Uterus (tissue), 4 donors: ENCODE data around the gene BMP2K. TPM values are rescaled to one million over a fixed set of nuclear protein-coding genes. Genes with fewer than 3 reads are reported as not detected.

ENCODE experiments used
- DNase-seq, 2 donors: peaks; one replicate each; pipeline ENCODE4 v3.0.0-alpha.2; 2019 to 2020
- H3K27ac ChIP-seq, 2 donors: fragments of 200-600 bp; sonication (generic); 1 replicate in 1 of 2; 2 replicates in 1 of 2; pipeline ENCODE4 v1.5.1; 2016 to 2018
- H3K27me3 ChIP-seq, 2 donors: fragments of 200-600 bp; sonication (generic); one replicate each; pipeline ENCODE4 v1.5.1; 2018 to 2019; ENCODE audit warnings: control low read depth in 1 of 2
- H3K36me3 ChIP-seq, 2 donors: fragments of 200-600 bp; sonication (generic); one replicate each; pipeline ENCODE4 v1.5.1; 2019; ENCODE audit warnings: control low read depth in 1 of 2
- H3K4me1 ChIP-seq, 2 donors: fragments of 200-600 bp; sonication (generic); one replicate each; pipeline ENCODE4 v1.5.1; 2018 to 2019; ENCODE audit warnings: control low read depth in 1 of 2
- H3K4me3 ChIP-seq, 2 donors: fragments of 200-600 bp; sonication (generic); 1 replicate in 1 of 2; 2 replicates in 1 of 2; pipeline ENCODE4 v1.5.1; 2018 to 2019; ENCODE audit warnings: mild to moderate bottlenecking in 1 of 2
- H3K9me3 ChIP-seq, 2 donors: fragments of 200-600 bp; sonication (generic); one replicate each; pipeline ENCODE4 v1.5.1; 2019; ENCODE audit warnings: control low read depth in 1 of 2
- POLR2A ChIP-seq, 2 donors: fragments of 450-650 bp; IDR thresholded peaks; one replicate each; pipeline ENCODE4 v1.6.1; 2016; ENCODE audit warnings: antibody characterized with exemption in 2 of 2, mild to moderate bottlenecking in 1 of 2, moderate library complexity in 1 of 2
- intact Hi-C: fragments of 100-400 bp; cut with DNase I; formaldehyde crosslinking; loops from one replicate; pipeline ENCODE4 v1.15.1; 2023; ENCODE audit warnings: low total_unique reads
- total RNA-seq, 4 donors: library from RNA; depleted of rRNA in 3 of 4; stranded (reverse); fragments of >200 nt in 3 of 4; gene quantifications; one replicate each; pipeline versions ENCODE4 v1.1.0 to v1.2.4, GENCODE V29; 2014 to 2023
- TF ChIP-seq, protein P1 (sequence below), 4 experiments: fragments of 200-600 bp in 2 of 4; fragments of 450-650 bp in 2 of 4; sonication (generic) in 2 of 4; IDR thresholded peaks; one replicate each; pipeline ENCODE4 v1.5.1; 2016 to 2019; ENCODE audit warnings: antibody characterized with exemption in 4 of 4, mild to moderate bottlenecking in 2 of 4, moderate library complexity in 1 of 4
- donor health status: DM: yes; HTN: yes; CAD: no.

BMP2K gene
- total RNA-seq, 4 donors from 2014 or later, result 14.7 to 67.3 (median 29.2) TPM

DNA sequence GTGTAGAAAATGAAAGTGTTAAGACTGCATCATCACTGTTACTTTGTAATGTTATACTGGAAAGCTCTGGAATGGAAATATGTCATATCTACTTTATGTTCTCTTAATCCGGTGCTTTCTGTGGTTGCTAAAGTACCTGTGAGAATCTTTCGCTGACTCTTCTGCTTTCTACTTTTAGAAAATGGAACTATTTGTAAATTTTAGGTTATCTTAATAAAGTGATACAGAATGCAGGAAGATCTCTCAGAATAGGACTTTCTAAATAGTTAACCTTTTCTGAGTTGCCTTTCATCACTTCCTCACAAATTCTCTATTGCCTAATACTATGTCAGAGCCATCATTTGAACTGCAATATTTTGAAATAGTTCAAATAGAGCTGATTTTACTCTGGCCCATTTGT is 69.3 kb downstream of the BMP2K start:
- Histone ChIP-seq H3K27ac (no peak overlapping the region), H3K36me3 (no peaks in the 10 kb centered on the region), H3K4me1 (no peaks in the 10 kb centered on the region), H3K4me3 (no peak overlapping the region), H3K27me3 (no peaks in the 10 kb centered on the region), H3K9me3 (no peaks in the 10 kb centered on the region)
- no peak for TF ChIP-seq POLR2A (IDR thresholded peaks at IDR 0.05)
- TF ChIP-seq, protein P1, sequence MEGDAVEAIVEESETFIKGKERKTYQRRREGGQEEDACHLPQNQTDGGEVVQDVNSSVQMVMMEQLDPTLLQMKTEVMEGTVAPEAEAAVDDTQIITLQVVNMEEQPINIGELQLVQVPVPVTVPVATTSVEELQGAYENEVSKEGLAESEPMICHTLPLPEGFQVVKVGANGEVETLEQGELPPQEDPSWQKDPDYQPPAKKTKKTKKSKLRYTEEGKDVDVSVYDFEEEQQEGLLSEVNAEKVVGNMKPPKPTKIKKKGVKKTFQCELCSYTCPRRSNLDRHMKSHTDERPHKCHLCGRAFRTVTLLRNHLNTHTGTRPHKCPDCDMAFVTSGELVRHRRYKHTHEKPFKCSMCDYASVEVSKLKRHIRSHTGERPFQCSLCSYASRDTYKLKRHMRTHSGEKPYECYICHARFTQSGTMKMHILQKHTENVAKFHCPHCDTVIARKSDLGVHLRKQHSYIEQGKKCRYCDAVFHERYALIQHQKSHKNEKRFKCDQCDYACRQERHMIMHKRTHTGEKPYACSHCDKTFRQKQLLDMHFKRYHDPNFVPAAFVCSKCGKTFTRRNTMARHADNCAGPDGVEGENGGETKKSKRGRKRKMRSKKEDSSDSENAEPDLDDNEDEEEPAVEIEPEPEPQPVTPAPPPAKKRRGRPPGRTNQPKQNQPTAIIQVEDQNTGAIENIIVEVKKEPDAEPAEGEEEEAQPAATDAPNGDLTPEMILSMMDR (IDR thresholded peaks at IDR 0.05), result no peak
- no peak for DNase-seq
- intact Hi-C loops, result no loop called here

DNA sequence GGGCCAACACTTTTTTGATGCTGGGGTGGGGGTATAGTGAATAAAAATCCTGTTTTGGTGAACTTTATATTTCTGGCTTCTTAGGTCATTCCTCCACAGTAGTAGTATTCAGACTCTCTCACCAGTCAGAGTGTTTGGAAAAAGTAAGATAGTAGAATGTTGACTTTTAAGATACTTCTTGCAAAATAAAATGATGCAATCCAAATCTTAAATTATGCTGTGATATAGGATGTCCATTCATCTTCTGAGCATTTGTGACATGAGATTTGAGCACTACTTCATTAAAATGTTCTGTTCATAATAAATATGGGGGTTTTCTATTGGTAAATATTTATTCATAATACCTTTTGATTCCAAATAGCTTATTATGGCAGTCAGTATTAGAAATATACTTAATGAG is 70.1 kb downstream of the BMP2K start:
- Histone ChIP-seq H3K4me3 (no peak overlapping the region), H3K9me3 (no peaks in the 10 kb centered on the region), H3K27me3 (no peaks in the 10 kb centered on the region), H3K4me1 (no peaks in the 10 kb centered on the region), H3K36me3 (no peaks in the 10 kb centered on the region), H3K27ac (no peak overlapping the region)
- no peak for TF ChIP-seq POLR2A (IDR thresholded peaks at IDR 0.05)
- TF ChIP-seq, protein P1 (IDR thresholded peaks at IDR 0.05), result no peak
- DNase-seq, result no peak
- intact Hi-C loops, result no loop called here

DNA sequence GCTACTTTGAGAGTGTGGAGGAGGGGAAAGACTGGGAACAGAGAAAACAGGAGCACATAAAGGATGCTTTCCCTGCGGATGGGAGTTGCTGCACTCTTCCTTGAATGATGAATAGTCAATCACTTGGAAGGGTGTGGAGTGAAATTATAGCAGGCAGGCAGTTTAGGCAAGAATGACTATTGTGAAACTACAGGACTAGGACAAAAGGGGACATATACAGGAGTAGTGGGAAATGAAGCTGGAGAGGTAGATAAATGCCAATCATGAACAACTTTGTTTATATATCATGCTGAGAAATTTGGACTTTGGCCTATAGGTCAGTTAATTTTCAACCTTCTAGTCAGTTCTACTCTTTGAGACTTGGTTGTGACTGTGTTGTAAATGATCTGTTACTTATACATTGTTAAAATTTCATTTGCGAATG is 86.2 kb downstream of the BMP2K start:
- intact Hi-C loops, result loop anchor here (10.0 kb wide), 1 partner anchor 228 kb away; no protein-coding TSS in a partner anchor
- H3K4me1 ChIP-seq, result no peaks in the 10 kb centered on the region
- H3K9me3 ChIP-seq, result no peaks in the 10 kb centered on the region
- TF ChIP-seq, protein P1 (IDR thresholded peaks at IDR 0.05), result no peak
- no peak for TF ChIP-seq POLR2A (IDR thresholded peaks at IDR 0.05)
- DNase-seq, result no peak
- H3K4me3 ChIP-seq, result no peak overlapping the region
- no peak overlapping the region for H3K27ac ChIP-seq
- no peaks in the 10 kb centered on the region for H3K27me3 ChIP-seq
- H3K36me3 ChIP-seq, result no peaks in the 10 kb centered on the region

DNA sequence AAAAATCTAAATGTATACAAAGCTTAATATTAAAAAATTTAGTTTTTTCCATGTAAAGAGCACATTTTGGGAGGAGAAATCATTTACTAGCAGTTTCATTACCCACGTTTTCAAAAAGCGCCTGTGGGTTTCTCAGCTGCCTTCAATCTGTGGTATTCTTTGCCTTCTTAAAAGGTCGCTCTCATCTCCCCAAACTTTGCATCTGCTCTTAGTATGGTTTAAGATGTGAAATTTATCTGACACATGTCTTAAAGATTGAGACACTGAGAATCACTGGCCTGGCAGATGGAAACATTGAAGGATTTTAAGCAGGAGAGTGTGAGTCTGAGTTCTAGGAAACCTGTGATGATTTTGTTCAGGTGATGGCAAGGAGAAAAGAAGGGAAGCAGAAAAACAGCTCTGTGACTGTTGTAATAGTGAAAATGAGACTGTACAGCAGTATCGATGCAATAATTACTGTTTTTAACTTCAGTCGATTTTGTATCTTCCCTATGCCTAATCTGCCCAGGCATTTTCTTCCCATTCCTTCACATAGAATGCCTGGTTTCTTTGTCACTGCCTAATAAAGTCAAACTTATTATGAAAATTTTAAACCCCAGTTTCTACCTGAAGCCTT is 87.2 kb downstream of the BMP2K start:
- Histone ChIP-seq H3K27ac (no peak overlapping the region), H3K4me3 (no peak overlapping the region), H3K9me3 (no peaks in the 10 kb centered on the region), H3K36me3 (no peaks in the 10 kb centered on the region), H3K4me1 (no peaks in the 10 kb centered on the region), H3K27me3 (no peaks in the 10 kb centered on the region)
- no peak for DNase-seq
- TF ChIP-seq POLR2A (IDR thresholded peaks at IDR 0.05), result no peak
- TF ChIP-seq, protein P1 (IDR thresholded peaks at IDR 0.05), result no peak
- intact Hi-C loops, result loop anchor here (10.0 kb wide), 1 partner anchor 229 kb away; no protein-coding TSS in a partner anchor

DNA sequence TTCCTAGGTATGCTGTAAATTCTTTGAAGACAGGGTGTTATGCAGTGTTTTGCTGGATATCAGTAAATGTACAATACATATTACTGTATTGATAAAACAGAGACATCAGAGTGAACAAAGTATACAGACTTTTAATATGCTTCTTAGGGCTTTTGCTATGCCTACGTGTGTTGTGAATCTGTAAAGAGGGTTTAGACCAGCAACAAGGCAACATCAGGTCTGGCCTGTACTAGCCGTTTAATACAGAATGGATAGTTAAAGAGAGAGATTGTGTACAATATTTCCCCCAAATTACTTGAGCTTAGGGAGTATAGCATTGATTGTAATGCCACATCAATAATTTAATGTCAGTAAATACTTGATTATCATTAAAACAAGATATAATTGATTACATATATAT is 87.8 kb downstream of the BMP2K start:
- no peak overlapping the region for H3K4me3 ChIP-seq
- DNase-seq, result no peak
- H3K36me3 ChIP-seq, result no peaks in the 10 kb centered on the region
- intact Hi-C loops, result loop anchor here (10.0 kb wide), 1 partner anchor 229 kb away; no protein-coding TSS in a partner anchor
- TF ChIP-seq, protein P1 (IDR thresholded peaks at IDR 0.05), result no peak
- no peak for TF ChIP-seq POLR2A (IDR thresholded peaks at IDR 0.05)
- H3K27ac ChIP-seq, result no peak overlapping the region
- H3K4me1 ChIP-seq, result no peaks in the 10 kb centered on the region
- H3K9me3 ChIP-seq, result no peaks in the 10 kb centered on the region
- H3K27me3 ChIP-seq, result no peaks in the 10 kb centered on the region
